ENCODE measurements around the gene CDC45. TPM values are rescaled to one million over a fixed set of nuclear protein-coding genes. Genes with fewer than 3 reads are reported as not detected.

Gene CDC45, protein sequence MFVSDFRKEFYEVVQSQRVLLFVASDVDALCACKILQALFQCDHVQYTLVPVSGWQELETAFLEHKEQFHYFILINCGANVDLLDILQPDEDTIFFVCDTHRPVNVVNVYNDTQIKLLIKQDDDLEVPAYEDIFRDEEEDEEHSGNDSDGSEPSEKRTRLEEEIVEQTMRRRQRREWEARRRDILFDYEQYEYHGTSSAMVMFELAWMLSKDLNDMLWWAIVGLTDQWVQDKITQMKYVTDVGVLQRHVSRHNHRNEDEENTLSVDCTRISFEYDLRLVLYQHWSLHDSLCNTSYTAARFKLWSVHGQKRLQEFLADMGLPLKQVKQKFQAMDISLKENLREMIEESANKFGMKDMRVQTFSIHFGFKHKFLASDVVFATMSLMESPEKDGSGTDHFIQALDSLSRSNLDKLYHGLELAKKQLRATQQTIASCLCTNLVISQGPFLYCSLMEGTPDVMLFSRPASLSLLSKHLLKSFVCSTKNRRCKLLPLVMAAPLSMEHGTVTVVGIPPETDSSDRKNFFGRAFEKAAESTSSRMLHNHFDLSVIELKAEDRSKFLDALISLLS
- total RNA-seq = 1.1 and 2.0 TPM in 2 replicates

DNA sequence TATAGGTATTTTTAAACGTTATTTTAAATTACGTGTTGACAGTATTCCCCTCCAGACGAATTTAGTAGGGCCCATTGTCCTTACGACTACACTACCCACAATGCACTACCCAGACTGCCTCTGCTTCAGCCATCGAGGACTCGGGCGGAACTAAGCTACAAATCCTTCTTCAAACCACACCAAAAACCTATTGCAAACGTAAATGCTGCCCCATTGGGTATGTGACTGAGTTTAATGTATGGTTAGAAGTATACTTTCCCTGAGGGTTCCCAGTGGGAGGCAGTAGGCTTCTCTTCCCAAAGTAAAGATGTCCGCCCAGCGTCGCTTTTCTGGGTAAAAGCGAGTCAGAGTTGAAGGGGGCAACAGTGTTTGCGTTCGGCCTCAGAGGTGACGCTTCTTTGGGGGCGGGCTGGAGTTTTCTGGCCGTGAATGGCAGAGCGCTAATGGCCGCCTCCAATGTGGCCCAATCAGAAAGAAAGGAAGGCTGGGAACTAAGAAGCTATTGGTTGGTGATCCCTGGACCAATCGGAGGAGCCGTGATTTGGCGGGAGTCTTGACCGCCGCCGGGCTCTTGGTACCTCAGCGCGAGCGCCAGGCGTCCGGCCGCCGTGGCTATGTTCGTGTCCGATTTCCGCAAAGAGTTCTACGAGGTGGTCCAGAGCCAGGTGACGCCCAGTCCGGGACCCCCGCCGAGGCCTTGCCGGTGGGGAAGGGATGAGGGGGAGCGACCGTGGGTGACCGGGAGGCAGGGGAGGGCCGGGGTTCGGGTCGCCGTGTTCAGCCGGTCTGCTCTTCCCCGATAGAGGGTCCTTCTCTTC is at the start of gene CDC45:
CDC45 (plus strand) TSS at position 566 of the 818 bp plus-strand sequence; CDS start at position 615, 49 bp downstream.

DNA sequence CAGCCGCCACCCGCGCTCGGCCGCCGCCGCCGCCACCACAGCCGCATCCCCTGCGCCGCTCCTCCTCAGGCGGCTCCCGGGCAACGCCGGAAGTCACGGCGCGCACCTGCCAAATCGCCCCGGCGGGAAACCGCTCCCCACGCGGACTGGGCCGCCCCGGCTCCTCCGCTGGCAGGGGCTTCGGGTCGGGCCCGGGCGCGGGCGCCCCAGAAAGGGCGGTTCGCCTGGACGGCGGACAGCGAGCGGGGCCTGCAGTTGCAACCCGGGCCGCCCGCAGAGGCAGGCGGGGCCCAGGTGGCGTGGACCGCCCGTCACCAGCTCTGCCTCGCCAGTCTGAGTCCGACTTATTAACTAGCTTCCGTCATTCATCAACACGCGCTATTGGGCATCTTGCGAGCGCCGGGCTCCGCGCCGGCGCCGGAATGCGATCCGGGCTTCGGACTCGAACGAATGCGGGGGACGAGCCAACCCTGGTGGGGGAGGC is 48.0 kb upstream of the CDC45 start, which contains the start of gene HIRA:
HIRA (minus strand) TSS at position 85 of the 484 bp plus-strand sequence. CDS start 257 bp downstream, outside the sequence.

DNA sequence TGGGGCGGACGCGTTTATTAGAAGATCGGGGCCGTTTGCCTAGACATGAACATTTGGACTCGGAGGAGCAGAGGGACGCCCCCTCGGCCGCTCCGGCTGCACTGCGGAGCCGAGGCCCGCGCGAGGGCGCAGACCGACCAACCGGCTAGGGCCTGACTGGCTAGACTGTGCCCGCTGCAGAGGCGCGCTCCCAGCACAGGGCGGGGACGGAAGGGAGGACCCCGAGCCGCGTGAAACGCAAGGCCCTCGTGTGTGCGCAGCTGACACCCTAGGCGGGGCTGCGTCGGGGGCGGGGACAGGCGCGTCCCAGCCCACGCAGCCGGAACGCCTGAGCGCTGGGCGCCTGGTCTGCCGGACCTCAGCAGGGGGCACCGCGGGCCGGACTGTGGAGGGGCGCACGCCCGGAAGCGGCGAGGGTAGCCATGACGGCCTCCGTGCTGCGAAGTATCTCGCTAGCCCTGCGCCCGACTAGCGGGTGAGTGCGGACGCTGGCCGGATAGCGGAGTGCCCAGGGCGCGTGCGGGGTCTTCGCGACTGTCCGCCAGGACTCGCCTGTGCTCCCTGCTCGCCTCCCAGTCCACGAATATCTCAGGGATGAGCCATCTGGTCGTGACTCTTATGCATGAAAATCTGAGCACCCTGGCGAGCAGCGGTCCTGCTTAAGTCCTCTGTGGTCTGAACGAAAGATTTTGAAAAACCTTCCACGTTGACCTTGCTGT is 47.4 kb upstream of the CDC45 start, which contains the start of gene MRPL40:
MRPL40 (plus strand) TSS at position 413 of the 719 bp plus-strand sequence; CDS start at position 423, 10 bp downstream.

DNA sequence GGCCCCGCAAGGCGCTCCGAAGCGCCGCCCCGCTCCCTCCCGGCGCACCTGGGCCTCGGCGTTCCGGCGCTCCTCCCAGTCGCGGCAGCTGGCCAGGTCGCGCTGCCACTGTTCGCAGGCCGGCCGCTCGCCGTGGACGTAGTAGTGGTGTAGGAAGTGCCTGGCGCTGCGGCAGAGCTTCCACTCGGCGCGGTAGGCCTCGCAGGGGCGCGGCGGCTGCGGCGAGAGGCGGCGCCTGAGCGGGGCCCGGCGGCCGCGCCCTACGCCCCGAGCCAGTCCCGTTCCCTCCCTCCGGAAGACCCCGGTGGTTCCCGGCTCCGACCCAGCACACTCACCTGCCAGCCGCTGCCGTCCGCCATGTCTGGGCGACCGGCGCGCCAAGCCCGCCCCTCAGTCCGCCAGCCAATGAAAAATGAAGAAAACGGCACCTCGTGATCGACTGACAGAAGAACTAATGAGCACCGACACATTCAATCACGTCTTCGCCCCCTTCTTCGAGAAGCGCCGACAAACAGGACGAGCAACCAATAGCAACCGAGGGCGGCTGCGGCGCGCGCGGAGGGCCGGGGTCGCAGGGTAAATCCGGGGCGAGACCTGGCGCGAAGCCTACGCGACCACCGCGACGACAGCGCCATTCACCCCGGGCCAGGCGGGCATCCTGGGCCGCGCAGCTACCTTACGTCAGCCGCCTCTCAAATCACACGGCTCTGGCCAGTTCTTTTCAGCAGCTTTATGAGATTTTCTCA is 32.2 kb upstream of the CDC45 start, which contains the start of gene C22orf39:
C22orf39 (minus strand) TSS at position 382 of the 746 bp plus-strand sequence; CDS start at position 359, 23 bp downstream.

DNA sequence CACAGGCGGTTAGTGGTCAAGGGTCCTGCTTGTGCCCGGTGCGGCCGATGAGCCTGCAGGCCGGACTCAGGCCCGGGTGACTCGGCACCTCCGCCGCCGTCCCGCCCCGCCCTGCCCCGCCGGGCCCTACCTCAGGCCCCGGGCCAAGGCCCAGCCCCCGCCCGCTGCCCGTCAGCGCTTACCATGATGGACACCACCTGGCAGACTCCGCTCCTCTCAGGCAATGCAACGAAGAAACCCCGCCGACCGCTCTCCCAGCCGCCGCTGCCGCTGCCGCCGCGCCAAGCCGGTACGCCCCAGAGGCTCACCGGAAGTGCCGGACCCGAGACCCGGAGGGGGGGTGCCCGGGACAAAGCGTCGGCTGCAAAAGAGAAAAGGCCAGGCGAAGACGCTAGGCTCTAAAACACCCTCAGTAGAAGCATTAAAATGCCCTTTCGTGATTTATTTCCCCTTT is 792 bp upstream of the CDC45 start, which contains the start of gene UFD1:
UFD1 (minus strand) TSS at position 293 of the 454 bp plus-strand sequence; CDS start at position 185, 108 bp downstream.

DNA sequence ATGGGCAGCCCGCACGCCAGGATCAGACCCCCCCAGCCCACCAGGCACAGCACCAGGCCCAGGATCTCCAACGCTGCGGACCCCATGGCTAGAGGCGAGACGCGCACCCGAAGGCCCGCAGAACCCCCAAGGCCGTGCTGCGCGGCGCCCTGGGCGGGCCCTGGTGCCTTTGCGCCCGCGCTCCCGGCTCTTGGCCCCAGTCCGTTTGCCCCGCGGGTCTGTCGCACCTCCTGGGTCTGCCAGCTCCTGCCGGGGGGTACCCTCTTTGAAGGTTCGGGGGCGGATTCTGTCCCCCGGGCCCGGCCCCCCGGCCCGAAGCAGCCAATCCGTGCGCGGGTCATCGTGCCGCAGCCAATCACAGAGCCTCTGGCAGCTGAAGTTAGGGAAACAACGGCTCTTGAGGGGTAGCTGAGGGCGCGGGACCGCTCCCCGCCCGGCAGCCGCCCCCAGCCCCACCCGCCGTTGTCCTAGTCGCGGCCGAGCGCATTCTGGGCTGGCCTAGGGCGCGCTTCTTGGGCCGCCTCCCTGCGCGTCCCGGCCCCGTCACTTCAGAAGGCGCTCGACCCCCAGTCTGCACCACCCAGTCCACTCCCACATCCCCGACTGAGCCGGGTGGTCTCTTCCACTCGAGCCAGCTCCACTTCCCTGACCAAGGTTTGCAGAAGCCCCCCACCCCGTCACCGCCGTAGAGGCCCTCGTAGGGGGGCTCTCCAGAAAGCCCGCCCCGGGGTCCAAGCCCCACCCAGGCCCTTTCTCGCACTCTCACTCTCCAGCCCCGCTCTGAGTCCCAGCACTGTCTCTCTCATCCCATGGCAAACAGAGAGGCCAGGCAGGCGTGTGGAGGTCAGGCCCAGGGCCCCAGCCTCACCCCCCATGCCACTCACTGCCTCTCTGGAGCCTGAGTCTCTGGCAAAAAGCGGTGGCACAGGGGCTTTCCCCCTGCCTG is 44.7 kb downstream of the CDC45 start, which contains the start of gene CLDN5:
CLDN5 (minus strand) TSS at position 241 of the 946 bp plus-strand sequence; CDS start at position 86, 155 bp downstream.

Other genes starting within 250 kb of the CDC45 start
- gene CLTCL1, start 188.2 kb upstream of the CDC45 start, total RNA-seq = 7.3 and 8.4 TPM in 2 replicates
- 16.6 and 16.7 TPM in 2 replicates for gene HIRA, start 48.2 kb upstream of the CDC45 start, total RNA-seq
- 35.8 and 48.9 TPM in 2 replicates for gene MRPL40, start 47.4 kb upstream of the CDC45 start, total RNA-seq
- 17.3 and 26.3 TPM in 2 replicates for gene C22orf39, start 32.2 kb upstream of the CDC45 start, total RNA-seq
- gene UFD1, start 727 bp upstream of the CDC45 start, total RNA-seq = 48.2 and 48.3 TPM in 2 replicates
- 0.43 and 0.63 TPM in 2 replicates for gene CLDN5, start 44.5 kb downstream of the CDC45 start, total RNA-seq
- 16.9 and 51.3 TPM in 2 replicates for gene SEPTIN5, start 234.6 kb downstream of the CDC45 start, total RNA-seq
- gene GP1BB, start 243.6 kb downstream of the CDC45 start, total RNA-seq = 0.52 and 0.79 TPM in 2 replicates

All from bronchial smooth muscle cell (primary cell).